ENCODE measurements around the gene BIRC7.

DNA sequence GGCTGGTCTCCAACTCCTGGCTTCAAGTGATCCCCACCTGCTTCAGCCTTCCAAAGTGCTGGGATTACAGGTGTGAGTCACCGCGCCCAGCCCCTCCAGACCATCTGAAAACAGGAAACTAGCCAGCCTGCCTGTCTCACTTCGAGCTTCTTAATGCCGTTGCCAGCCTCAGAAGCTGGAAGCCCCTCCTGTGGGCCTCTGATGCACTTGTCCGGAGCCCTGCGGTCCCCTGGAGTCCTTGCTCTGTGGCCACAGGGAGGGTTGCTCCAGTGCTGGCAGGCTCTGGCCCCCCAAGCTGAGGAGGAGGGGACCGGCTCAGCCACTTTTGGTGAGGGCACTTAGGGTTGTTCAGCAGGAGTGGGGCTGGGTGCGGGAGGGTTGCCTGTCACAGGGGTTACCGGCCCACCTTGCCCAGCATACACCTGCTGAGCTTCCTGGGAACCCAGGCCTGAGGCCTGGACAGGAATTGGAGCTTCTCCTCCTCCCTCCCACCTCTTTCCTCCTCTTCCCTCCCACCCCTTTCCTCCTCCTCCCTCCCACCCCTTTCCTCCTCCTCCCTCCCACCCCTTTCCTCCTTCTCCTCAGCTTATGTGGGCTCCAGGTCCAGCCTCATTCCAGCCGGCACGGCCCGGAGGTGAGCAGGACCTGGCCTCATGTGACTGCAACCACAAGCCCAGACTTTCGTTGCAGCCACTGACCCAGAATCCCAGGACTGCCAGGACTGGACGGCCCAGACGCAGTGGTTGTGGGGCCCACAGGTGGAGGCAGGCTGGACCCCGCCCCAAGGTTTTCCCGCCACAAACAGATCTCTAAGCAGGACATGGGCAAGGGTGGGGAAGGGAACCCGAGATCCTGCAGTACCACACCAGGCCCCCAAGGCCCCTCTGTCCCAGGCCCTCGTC lies 9.4 kb upstream of the BIRC7 start:
- TF ChIP-seq, protein P1, sequence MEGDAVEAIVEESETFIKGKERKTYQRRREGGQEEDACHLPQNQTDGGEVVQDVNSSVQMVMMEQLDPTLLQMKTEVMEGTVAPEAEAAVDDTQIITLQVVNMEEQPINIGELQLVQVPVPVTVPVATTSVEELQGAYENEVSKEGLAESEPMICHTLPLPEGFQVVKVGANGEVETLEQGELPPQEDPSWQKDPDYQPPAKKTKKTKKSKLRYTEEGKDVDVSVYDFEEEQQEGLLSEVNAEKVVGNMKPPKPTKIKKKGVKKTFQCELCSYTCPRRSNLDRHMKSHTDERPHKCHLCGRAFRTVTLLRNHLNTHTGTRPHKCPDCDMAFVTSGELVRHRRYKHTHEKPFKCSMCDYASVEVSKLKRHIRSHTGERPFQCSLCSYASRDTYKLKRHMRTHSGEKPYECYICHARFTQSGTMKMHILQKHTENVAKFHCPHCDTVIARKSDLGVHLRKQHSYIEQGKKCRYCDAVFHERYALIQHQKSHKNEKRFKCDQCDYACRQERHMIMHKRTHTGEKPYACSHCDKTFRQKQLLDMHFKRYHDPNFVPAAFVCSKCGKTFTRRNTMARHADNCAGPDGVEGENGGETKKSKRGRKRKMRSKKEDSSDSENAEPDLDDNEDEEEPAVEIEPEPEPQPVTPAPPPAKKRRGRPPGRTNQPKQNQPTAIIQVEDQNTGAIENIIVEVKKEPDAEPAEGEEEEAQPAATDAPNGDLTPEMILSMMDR (conservative IDR thresholded peaks at IDR 0.05) = no peak
- TF ChIP-seq EZH2 (IDR thresholded peaks at IDR 0.05; ENCODE audit: low read depth) = no peak
